HG03196 (cell line): ENCODE data around the gene KAT14.
"Not testable (repeated sequence)": the region's sequence is repeated elsewhere in the genome, so short reads cannot be mapped to it uniquely, and the experiment has no call there.

ENCODE experiments used
- ATAC-seq: cut with Tn5 transposase; IDR thresholded peaks from one replicate; pipeline ENCODE4 v1.9.1; 2021; ENCODE audit not compliant: unreplicated experiment

KAT14 gene

DNA sequence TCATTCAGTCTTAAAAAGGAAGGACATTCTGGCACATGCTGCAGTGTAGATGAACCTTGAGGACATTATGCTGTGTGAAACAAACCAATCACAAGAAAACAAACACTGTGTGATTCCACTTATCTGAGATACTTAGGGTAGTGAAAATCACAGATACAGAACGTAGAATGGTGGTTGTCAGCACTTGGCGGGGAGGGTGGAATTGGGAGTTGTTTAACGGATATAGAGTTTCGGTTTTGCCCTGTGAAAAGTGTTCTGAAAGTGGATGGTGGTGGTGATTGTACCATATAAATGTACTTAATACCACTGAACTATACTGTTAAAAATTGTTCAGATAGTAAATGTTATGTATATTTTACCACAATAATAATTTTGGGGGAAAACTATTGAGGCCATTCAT is 18.4 kb downstream of the KAT14 start:
- no peak for ATAC-seq

- no peak for ATAC-seq
Observed at GRCh38 chr20:18164356-18164755, 26.7 kb downstream of the KAT14 start.

DNA sequence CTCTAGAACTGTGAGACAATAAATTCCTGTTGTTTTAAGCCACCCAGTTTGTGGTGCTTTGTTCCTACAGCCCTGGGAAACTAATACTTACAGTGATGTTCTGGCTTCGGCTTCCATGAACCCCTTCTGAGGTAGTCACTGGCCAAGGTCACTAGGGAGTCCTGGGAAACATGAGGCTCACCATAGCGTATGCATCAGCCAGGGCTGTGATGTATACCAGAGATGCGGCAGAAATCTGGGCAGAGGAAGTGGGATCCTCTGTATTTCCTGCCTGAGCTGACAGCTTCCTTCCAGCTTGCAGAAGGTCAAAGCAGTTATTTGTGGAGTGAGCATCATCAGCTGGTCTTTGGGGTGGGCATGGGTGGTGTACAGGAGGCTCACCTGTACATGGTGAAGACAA is 27.9 kb downstream of the KAT14 start:
- no peak for ATAC-seq

GRCh38 chr20:18166241-18166881 is 28.7 kb downstream of the KAT14 start:
- no peak for ATAC-seq

GRCh38 chr20:18166950-18167349 is 29.3 kb downstream of the KAT14 start:
- no peak for ATAC-seq

DNA sequence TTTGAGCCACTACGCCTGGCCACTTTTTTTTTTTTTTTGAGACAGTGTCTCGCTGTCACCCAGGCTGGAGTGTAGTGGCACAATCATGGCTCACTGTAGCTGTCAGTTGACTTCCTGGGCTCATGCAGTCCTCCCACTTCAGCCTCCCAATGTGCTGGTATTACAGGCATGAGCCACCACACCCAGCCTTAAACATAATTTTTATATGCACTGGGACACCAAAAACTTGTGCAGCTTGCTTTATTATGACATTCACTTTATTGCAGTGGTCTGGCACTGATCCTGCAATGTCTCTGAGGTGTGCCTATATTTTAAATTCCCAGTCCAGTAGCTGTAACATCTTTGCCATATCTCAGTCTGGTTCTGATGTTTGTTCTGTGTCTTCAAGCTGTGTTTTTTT is 34.7 kb downstream of the KAT14 start:
- no peak for ATAC-seq

DNA sequence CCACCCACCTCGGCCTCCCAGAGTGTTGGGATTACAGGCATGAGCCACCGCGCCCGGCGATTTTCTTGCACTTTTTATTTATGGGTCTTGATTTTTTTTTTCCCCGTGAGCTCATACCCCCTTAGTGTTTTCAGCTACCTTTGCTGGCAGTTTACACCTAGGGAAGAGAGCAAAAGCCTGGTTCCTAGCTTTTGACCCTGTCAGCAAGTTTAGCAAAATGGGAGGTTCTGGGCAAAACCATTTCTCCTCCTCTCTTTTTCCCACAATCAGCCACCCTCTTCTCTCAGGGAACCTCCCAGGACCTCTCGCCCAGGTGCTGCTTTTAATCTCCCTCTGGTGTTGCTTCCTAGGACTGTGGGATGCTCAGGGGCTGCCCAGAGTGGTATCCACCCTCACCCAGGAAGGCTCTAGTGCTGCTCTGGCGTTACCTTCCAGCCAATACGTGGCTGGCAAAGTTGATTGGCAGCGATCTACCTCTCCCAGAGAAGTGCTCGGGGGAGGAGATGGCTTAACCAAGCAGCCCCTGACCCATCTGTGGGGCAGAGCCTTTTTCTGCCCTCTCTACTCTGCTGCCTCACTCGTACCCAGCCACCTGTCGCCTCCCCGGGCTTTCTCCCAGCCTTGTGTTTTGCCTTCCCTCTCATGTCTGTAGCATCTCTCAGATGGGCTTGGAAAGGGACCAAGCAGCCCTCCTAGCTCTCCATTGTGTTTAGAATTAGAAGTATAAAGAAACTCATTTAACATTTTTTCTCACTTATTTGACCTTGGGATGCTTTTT is 37.4 kb downstream of the KAT14 start:
- no peak for ATAC-seq

GRCh38 chr20:18176318-18176785 is 38.7 kb downstream of the KAT14 start:
- ATAC-seq, result no peak

DNA sequence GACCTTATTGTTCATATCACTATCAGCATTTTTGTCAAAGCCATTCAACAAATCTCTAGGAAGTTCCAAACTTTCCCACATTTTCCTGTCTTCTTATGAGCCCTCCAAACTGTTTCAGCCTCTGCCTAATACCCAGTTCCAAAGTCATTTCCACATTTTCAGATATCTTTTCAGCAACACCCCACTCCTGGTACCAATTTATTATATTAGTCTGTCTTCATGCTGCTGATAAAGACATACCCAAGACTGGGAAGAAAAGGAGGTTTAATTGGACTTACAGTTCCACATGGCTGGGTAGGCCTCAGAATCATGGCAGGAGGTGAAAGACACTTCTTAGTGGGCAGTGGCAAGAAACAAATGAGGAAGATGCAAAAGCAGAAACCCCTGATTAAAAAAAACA is 42.7 kb downstream of the KAT14 start:
- not testable (repeated sequence) for ATAC-seq

- ATAC-seq, result no peak
Observed at GRCh38 chr20:18180815-18181214, 43.2 kb downstream of the KAT14 start.

DNA sequence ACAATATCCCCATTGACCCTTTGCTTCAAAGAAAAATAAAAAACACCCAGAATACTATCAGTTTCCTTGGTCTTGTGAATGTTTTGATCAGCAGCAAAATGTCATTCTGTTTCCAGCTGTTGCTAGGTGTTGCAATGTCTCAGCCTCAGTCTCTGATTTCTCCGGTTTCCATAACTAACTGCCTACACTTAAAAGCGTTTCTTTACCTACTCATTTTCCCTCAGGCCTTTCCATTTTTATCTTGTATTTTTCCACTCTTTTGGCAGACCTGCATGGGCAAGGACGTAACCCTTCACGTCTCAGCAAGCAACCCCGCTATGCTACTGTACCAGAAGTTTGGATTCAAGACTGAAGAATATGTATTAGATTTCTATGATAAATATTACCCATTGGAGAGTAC is 49.4 kb downstream of the KAT14 start:
- no peak for ATAC-seq

DNA sequence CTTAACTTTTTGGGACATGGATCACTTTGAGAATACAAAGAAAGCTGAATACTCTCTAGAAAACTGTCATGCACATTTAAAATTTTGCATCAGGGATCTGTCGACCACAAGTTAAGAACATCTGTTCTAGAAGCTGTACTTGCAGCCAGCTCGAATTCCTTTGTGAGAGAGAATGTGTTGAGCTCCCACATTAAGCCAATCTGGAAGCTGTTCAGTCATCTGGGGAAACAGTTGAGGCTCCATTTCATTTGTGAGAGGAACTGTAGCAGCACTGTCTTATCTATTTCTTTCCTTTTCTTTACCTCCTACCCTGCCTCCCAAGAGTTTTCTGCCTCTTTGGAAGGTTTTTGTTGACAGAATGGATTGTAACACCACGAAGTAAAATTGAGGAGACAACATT is 50.8 kb downstream of the KAT14 start:
- ATAC-seq, result no peak

GRCh38 chr20:18190338-18191233 is 52.9 kb downstream of the KAT14 start:
- ATAC-seq, result no peak

DNA sequence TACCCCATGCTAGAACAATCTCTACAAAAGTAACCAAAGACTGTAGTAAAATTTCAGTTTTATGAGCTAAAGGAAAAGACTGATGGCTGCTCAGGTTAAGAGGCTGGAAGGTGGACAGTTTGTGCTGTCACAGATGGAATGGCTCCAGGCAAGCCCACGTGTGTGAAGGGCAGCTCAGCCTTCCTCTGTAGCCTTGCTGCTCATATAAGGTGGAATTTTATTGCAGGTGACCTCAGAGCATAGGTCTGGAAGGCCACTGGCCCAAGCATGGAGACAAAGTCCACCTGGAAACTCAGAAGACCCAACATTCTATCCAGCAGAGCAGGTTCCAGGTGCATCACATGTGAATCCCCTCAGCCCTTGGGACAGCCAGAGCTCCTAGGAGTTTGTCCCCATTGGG is 53.6 kb downstream of the KAT14 start:
- ATAC-seq, result no peak

DNA sequence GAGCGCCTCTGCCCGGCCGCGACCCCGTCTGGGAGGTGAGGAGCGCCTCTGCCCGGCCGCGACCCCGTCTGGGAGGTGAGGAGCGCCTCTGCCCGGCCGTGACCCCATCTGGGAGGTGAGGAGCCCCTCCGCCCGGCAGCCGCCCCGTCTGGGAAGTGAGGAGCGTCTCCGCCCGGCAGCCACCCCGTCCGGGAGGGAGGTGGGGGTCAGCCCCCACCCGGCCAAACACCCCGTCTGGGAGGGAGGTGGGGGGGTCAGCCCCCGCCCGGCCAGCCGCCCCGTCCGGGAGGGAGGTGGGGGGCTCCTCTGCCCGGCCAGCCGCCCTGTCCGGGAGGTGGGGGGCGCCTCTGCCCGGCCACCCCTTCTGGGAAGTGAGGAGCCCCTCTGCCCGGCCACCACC is 56.8 kb downstream of the KAT14 start:
- not testable (repeated sequence) for ATAC-seq

DNA sequence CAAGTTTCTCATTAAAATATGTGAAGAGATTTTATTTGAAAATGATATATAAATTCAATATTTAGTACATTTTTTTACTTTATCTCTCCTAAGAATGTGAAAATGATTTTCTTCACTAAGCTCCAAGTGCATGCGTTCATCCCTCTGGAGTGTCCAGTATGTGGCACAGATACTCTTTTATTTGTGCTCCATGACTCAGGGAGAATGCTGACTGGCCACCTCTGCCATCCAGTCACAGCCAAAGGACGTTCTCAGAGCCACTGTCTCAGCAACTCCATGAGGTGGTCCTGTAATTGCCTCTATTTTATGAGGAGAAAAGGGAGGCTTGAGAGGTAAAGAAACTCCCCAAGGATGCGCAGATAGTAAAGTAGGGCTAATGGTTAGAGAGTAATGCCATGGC is 58.3 kb downstream of the KAT14 start:
- ATAC-seq, result no peak

DNA sequence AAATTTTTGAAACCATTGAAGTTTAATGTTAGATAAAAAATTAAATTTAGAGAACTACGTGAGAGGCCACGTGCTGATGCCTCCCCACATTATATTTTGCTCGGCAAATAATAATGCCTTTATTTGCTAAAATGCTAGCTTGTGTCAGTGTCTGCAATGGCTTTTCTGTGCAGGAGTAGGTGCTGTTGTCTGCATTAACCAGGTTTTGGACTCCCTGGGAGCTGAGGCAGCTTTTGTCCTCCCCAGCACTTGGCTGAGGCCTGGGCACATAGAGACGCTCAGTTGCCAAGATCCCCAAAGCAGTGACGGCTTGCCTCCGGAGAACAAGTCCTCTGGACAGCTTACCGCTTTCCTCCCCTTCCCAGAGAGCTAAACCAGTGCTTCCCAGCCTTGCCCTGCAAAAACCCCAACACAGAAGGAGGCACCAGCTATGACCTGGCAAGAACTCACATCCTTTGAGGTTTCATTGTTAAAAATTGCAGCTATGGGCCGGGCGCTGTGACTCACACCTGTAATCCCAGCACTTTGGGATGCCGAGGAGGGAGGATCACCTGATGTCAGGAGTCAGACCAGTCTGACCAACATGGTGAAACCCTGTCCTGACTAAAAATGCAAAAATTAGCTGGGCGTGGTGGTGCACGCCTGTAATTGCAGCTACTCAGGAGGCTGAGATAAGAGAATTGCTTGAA is 59.9 kb downstream of the KAT14 start:
- ATAC-seq, result no peak

- ATAC-seq, result no peak
Observed at GRCh38 chr20:18202966-18203365, 65.3 kb downstream of the KAT14 start.

DNA sequence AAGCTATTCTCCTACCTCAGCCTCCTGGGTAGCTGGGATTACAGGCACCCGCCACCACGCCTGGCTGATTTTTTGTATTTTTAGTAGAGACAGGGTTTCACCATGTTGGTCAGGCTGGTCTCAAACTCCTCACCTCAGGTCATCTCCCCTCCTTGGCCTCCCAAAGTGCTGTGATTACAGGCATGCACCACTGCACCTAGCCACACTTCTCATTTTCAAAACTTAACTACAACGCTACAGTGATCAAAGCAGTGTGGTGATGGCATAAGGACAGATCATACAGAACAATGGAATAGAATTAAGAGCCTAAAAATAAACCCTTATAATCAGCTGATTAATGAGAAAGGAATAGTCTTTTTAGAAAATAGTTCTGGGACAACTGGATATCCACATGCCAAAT is 66.0 kb downstream of the KAT14 start:
- not testable (repeated sequence) for ATAC-seq

- no peak for ATAC-seq
Observed at GRCh38 chr20:18213002-18213401, 75.3 kb downstream of the KAT14 start.

DNA sequence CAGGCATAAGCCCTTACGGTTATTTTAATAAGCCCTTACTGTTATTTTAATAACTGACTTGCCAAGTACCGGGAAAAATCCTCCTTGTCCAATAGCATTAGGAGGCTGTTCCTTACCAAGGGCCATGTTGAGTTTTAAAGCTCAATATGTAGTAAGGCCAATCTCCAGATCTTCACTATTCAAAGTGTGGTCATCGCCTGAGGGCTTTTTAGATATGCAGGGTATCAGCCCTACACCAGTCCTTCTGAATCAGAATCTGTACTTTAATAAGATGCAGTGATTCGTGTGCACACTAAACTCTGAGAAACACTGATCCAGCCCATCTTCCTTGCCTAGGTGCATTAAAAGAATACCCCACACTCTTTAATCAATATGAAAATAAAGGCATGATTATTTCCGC is 77.9 kb downstream of the KAT14 start:
- ATAC-seq, result no peak
